ENCODE results near the gene MAPK10.

The MAPK10 gene

DNA sequence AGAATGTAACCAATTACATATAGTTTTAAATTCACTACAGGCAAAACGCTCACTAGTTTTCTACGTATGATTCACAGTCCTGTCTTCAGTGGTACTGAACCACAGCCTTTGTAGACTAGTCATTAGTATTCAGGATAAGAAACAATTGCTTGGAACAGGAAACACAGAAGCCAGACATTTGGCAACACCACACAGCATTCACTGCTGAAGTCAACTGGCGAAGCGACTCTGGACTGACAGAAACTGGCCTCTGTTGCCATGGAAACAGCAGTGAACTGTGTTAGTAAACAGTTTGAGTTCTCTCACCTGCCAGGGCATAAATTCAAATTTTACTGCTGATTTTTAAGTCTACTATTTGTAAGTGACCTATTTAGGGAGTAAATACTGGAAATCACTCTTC is 57.6 kb downstream of the MAPK10 start:
- H3K79me2 ChIP-seq (ENCODE audit: insufficient read depth, low read depth) = no peaks in the 10 kb centered on the region

DNA sequence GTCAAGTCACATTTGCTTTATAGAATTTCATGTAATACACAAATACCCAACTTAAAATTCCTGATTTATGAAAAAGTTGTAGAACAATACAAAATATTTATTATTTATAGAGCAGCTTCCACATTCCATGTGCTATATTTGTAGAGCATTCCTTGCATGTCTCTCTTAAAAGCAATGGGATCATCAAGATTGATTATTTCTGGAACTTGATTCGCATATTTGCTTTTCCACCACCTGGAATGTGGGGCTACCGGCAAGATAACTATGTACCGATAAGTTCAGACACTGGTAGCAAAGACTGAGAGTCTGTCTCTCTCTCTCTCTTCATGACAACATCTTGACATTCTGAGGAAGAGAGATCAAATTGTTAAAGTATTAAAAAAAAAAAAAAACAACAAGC is 59.3 kb downstream of the MAPK10 start:
- H3K36me3 ChIP-seq (ENCODE audit: insufficient read depth) = no peaks in the 10 kb centered on the region
- H3K9ac ChIP-seq = no peak overlapping the region
- TF ChIP-seq, protein P1, sequence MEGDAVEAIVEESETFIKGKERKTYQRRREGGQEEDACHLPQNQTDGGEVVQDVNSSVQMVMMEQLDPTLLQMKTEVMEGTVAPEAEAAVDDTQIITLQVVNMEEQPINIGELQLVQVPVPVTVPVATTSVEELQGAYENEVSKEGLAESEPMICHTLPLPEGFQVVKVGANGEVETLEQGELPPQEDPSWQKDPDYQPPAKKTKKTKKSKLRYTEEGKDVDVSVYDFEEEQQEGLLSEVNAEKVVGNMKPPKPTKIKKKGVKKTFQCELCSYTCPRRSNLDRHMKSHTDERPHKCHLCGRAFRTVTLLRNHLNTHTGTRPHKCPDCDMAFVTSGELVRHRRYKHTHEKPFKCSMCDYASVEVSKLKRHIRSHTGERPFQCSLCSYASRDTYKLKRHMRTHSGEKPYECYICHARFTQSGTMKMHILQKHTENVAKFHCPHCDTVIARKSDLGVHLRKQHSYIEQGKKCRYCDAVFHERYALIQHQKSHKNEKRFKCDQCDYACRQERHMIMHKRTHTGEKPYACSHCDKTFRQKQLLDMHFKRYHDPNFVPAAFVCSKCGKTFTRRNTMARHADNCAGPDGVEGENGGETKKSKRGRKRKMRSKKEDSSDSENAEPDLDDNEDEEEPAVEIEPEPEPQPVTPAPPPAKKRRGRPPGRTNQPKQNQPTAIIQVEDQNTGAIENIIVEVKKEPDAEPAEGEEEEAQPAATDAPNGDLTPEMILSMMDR (conservative IDR thresholded peaks at IDR 0.05; ENCODE audit: low read depth, low read length) = no peak
- no peak overlapping the region for H3K4me2 ChIP-seq
- H3K27me3 ChIP-seq (ENCODE audit: insufficient read depth, low read depth) = no peaks in the 10 kb centered on the region
- H3K79me2 ChIP-seq (ENCODE audit: insufficient read depth, low read depth) = no peaks in the 10 kb centered on the region
- no peaks in the 10 kb centered on the region for H3K4me1 ChIP-seq (ENCODE audit: low read depth, poor library complexity, severe bottlenecking)
- H2AFZ ChIP-seq (ENCODE audit: low read depth) = no peak overlapping the region
- H3K27ac ChIP-seq = no peak overlapping the region
- H4K20me1 ChIP-seq (ENCODE audit: insufficient read depth) = no peaks in the 10 kb centered on the region
- no peak overlapping the region for H3K4me3 ChIP-seq (IDR thresholded peaks at IDR 0.05; ENCODE audit: insufficient read depth, low read depth, low read length)

More for the DNA sequence above, 57.6 kb downstream of the MAPK10 start:
- H3K4me2 ChIP-seq = no peak overlapping the region
- H3K9ac ChIP-seq = no peak overlapping the region
- H3K4me1 ChIP-seq (ENCODE audit: low read depth, poor library complexity, severe bottlenecking) = no peaks in the 10 kb centered on the region
- TF ChIP-seq, protein P1 (conservative IDR thresholded peaks at IDR 0.05; ENCODE audit: low read depth, low read length) = no peak
- H2AFZ ChIP-seq (ENCODE audit: low read depth) = no peak overlapping the region
- no peaks in the 10 kb centered on the region for H3K27me3 ChIP-seq (ENCODE audit: insufficient read depth, low read depth)
- no peaks in the 10 kb centered on the region for H4K20me1 ChIP-seq (ENCODE audit: insufficient read depth)
- H3K4me3 ChIP-seq (IDR thresholded peaks at IDR 0.05; ENCODE audit: insufficient read depth, low read depth, low read length) = no peak overlapping the region
- H3K36me3 ChIP-seq (ENCODE audit: insufficient read depth) = no peaks in the 10 kb centered on the region; the same call in 1 of the 2 replicates
- no peak overlapping the region for H3K27ac ChIP-seq

DNA sequence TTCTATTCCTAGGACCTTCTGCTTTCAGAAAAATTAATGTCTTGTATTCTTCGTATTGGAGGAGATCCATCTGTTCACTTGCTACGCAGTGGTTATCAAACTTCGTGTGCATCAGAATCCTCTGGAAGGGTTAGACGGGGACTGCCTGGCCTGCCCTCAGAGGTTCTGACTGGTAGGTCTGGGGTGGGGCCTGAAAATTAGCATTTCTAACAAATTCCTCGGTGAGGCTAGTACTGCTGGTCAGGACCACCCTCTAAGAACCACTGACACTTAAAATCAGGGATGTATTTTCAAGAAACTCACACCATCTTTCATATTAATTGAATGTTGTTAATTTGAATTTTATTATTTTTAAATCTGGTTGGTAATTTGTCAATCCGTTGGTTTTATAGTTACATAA is 63.0 kb downstream of the MAPK10 start:
- Histone ChIP-seq H3K4me2 (no peak overlapping the region), H3K4me1 (ENCODE audit: low read depth, poor library complexity, severe bottlenecking) (no peaks in the 10 kb centered on the region), H3K4me3 (IDR thresholded peaks at IDR 0.05; ENCODE audit: insufficient read depth, low read depth, low read length) (no peak overlapping the region), H3K27me3 (ENCODE audit: insufficient read depth, low read depth) (no peaks in the 10 kb centered on the region), H3K79me2 (ENCODE audit: insufficient read depth, low read depth) (no peaks in the 10 kb centered on the region), H3K36me3 (ENCODE audit: insufficient read depth) (no peaks in the 10 kb centered on the region), H4K20me1 (ENCODE audit: insufficient read depth) (no peaks in the 10 kb centered on the region), H3K27ac (no peak overlapping the region), H2AFZ (ENCODE audit: low read depth) (no peak overlapping the region), H3K9ac (no peak overlapping the region)
- TF ChIP-seq, protein P1 (conservative IDR thresholded peaks at IDR 0.05; ENCODE audit: low read depth, low read length) = no peak

DNA sequence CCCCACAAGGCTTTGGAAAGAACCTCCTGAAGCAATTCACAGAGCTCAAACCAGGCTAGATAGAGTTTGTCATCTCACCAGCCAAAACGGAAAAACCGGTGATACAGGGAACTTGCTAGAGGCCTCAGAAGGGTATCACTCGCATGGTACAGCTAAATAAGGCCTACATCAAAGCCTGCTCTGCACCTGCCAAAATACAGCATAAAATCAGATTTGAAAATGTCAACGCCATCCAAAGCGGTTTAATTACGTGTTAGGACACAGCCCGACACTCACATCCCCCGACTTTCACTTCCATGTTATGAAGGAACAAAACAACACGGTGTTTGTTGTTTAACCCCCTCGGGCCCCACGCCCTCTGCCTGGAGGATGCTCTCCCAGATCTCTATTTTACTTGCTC is 65.0 kb downstream of the MAPK10 start:
- TF ChIP-seq, protein P1 (conservative IDR thresholded peaks at IDR 0.05; ENCODE audit: low read depth, low read length) = no peak
- H3K4me1 ChIP-seq (ENCODE audit: low read depth, poor library complexity, severe bottlenecking) = no peaks in the 10 kb centered on the region
- no peaks in the 10 kb centered on the region for H3K36me3 ChIP-seq (ENCODE audit: insufficient read depth)
- no peak overlapping the region for H3K27ac ChIP-seq
- no peak overlapping the region for H3K4me3 ChIP-seq (IDR thresholded peaks at IDR 0.05; ENCODE audit: insufficient read depth, low read depth, low read length)
- H3K27me3 ChIP-seq (ENCODE audit: insufficient read depth, low read depth) = no peaks in the 10 kb centered on the region
- no peak overlapping the region for H2AFZ ChIP-seq (ENCODE audit: low read depth)
- H3K9ac ChIP-seq = no peak overlapping the region
- H3K79me2 ChIP-seq (ENCODE audit: insufficient read depth, low read depth) = no peaks in the 10 kb centered on the region
- no peaks in the 10 kb centered on the region for H4K20me1 ChIP-seq (ENCODE audit: insufficient read depth)
- H3K4me2 ChIP-seq = no peak overlapping the region
